Tongue (tissue), 2 donors: ENCODE data around the gene ELP2. TPM values are rescaled to one million over a fixed set of nuclear protein-coding genes. Genes with fewer than 3 reads are reported as not detected.
"Not testable (repeated sequence)": the region's sequence is repeated elsewhere in the genome, so short reads cannot be mapped to it uniquely, and the experiment has no call there.

Experiments used
- DNase-seq: peaks from one replicate; pipeline ENCODE4 v3.0.0-alpha.2; 2015
- total RNA-seq: library from RNA; depleted of rRNA; stranded (reverse); fragments of >200 nt; gene quantifications from one replicate; pipeline ENCODE4 v1.2.3, GENCODE V29; 2014

Gene ELP2
- total RNA-seq, result 96.2 TPM

- DNase-seq, result peak; percentile 98
Measured at GRCh38 chr18:36129300-36130038, at the start of gene ELP2, which contains the start of gene SLC39A6. TSS of gene ELP2 (plus strand) at chr18:36129899. CDS start at chr18:36129934, 35 bp downstream. TSS of gene SLC39A6 (minus strand) at chr18:36129340. CDS start at chr18:36127007, 2,333 bp downstream.

- not testable (repeated sequence) for DNase-seq
Measured at GRCh38 chr18:36081118-36081517, 48.6 kb upstream of the ELP2 start.

GRCh38 chr18:36083729-36084128 lies 46.0 kb upstream of the ELP2 start:
- no peak for DNase-seq

- DNase-seq, result no peak
Measured at GRCh38 chr18:36085195-36085594, 44.5 kb upstream of the ELP2 start.

- DNase-seq, result no peak
Measured at GRCh38 chr18:36086186-36086585, 43.5 kb upstream of the ELP2 start.

- DNase-seq, result no peak
Measured at GRCh38 chr18:36088256-36088655, 41.4 kb upstream of the ELP2 start.

GRCh38 chr18:36089001-36089400 lies 40.7 kb upstream of the ELP2 start:
- no peak for DNase-seq

- DNase-seq, result not testable (repeated sequence)
Measured at GRCh38 chr18:36092116-36092515, 37.6 kb upstream of the ELP2 start.

GRCh38 chr18:36094431-36094830 lies 35.3 kb upstream of the ELP2 start:
- no peak for DNase-seq

- peak; percentile 60 for DNase-seq
Measured at GRCh38 chr18:36095936-36096519, 33.7 kb upstream of the ELP2 start.

- no peak for DNase-seq
Measured at GRCh38 chr18:36096955-36097354, 32.7 kb upstream of the ELP2 start.

GRCh38 chr18:36099311-36099710 lies 30.4 kb upstream of the ELP2 start:
- DNase-seq, result no peak

GRCh38 chr18:36101943-36102342 lies 27.8 kb upstream of the ELP2 start:
- no peak for DNase-seq

- DNase-seq, result no peak
Measured at GRCh38 chr18:36104749-36105148, 24.9 kb upstream of the ELP2 start.

- DNase-seq, result no peak
Measured at GRCh38 chr18:36107477-36107876, 22.2 kb upstream of the ELP2 start.

- no peak for DNase-seq
Measured at GRCh38 chr18:36108196-36108595, 21.5 kb upstream of the ELP2 start.

GRCh38 chr18:36108601-36109000 lies 21.1 kb upstream of the ELP2 start:
- no peak for DNase-seq

GRCh38 chr18:36109737-36110136 lies 20.0 kb upstream of the ELP2 start:
- DNase-seq, result no peak

- DNase-seq, result no peak
Measured at GRCh38 chr18:36112302-36112701, 17.4 kb upstream of the ELP2 start.

GRCh38 chr18:36114251-36114650 lies 15.4 kb upstream of the ELP2 start:
- no peak for DNase-seq

GRCh38 chr18:36114738-36115137 lies 15.0 kb upstream of the ELP2 start:
- DNase-seq, result no peak

- DNase-seq, result not testable (repeated sequence)
Measured at GRCh38 chr18:36116771-36117170, 12.9 kb upstream of the ELP2 start.

GRCh38 chr18:36120297-36120696 lies 9.4 kb upstream of the ELP2 start:
- no peak for DNase-seq

GRCh38 chr18:36124841-36125240 lies 4.9 kb upstream of the ELP2 start:
- no peak for DNase-seq
